ENCODE results near the gene MYOZ3.

DNA sequence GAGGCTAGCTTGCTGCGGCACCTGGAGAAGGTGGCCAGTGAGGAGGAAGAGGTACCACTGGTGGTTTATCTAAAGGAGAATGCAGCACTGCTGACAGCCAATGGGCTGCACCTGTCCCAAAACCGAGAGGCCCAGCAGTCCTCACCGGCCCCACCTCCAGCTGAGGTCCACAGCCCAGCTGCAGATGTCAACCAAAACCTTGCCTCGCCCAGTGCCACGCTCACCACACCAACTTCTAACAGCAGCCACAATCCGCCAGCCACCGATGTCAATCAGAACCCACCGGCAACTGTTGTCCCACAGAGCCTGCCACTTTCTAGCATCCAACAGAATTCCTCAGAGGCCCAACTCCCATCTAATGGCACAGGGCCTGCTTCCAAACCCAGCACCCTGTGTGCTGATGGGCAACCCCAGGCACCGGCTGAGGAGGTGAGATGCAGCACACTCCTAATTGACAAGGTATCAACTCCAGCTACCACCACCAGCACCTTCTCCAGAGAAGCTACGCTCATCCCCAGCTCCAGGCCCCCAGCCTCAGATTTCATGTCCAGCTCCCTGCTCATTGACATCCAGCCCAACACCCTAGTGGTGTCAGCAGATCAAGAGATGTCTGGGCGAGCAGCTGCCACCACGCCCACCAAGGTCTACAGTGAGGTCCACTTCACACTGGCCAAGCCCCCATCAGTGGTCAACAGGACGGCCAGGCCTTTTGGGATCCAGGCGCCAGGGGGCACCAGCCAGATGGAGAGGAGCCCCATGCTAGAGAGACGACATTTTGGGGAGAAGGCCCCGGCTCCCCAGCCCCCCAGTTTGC lies 12.6 kb upstream of the MYOZ3 start:
- TF ChIP-seq, protein P1, sequence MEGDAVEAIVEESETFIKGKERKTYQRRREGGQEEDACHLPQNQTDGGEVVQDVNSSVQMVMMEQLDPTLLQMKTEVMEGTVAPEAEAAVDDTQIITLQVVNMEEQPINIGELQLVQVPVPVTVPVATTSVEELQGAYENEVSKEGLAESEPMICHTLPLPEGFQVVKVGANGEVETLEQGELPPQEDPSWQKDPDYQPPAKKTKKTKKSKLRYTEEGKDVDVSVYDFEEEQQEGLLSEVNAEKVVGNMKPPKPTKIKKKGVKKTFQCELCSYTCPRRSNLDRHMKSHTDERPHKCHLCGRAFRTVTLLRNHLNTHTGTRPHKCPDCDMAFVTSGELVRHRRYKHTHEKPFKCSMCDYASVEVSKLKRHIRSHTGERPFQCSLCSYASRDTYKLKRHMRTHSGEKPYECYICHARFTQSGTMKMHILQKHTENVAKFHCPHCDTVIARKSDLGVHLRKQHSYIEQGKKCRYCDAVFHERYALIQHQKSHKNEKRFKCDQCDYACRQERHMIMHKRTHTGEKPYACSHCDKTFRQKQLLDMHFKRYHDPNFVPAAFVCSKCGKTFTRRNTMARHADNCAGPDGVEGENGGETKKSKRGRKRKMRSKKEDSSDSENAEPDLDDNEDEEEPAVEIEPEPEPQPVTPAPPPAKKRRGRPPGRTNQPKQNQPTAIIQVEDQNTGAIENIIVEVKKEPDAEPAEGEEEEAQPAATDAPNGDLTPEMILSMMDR (IDR thresholded peaks at IDR 0.05): no peak
- no peak for TF ChIP-seq TCF7L2 (IDR thresholded peaks at IDR 0.05; ENCODE audit: low read depth, low read length)
